HUES64 (cell line): ENCODE measurements around the gene EPS8L1.
A peak's percentile ranks its signal among the peaks of the same experiment; 100 is the strongest.

Source experiments
- H3K27ac ChIP-seq: 2 replicates; pipeline ENCODE4 v1.7.0; 2013; ENCODE audit warnings: low read depth, low read length, inconsistent platforms
- H3K27me3 ChIP-seq: 2 replicates; pipeline ENCODE4 v1.6.1; 2013; ENCODE audit warnings: mild to moderate bottlenecking, low read length; ENCODE audit not compliant: insufficient read depth
- H3K36me3 ChIP-seq: 2 replicates; pipeline ENCODE4 v1.6.1; 2013; ENCODE audit warnings: mild to moderate bottlenecking, low read length; ENCODE audit not compliant: insufficient read depth
- H3K4me1 ChIP-seq: 2 replicates; pipeline ENCODE4 v1.6.1; 2013; ENCODE audit warnings: mild to moderate bottlenecking, low read length, moderate library complexity; ENCODE audit not compliant: insufficient read depth
- H3K4me3 ChIP-seq: 2 replicates; pipeline ENCODE4 v1.5.1; 2013; ENCODE audit warnings: mild to moderate bottlenecking, low read length, moderate library complexity
- H3K9ac ChIP-seq: 2 replicates; pipeline ENCODE4 v1.6.1; 2013; ENCODE audit warnings: mild to moderate bottlenecking, low read depth, low read length
- H3K9me3 ChIP-seq: 2 replicates; pipeline ENCODE4 v1.6.1; 2013; ENCODE audit warnings: low read depth, low read length; ENCODE audit not compliant: insufficient read depth
- WGBS: fragments of 150-250, 120-280 bp; methylation state at CpG from one replicate; pipeline ENCODE4 v1.1.7; 2013; ENCODE audit warnings: missing lambda C conversion rate; 5-methylcytosine and 5-hydroxymethylcytosine counted together

Gene EPS8L1

DNA sequence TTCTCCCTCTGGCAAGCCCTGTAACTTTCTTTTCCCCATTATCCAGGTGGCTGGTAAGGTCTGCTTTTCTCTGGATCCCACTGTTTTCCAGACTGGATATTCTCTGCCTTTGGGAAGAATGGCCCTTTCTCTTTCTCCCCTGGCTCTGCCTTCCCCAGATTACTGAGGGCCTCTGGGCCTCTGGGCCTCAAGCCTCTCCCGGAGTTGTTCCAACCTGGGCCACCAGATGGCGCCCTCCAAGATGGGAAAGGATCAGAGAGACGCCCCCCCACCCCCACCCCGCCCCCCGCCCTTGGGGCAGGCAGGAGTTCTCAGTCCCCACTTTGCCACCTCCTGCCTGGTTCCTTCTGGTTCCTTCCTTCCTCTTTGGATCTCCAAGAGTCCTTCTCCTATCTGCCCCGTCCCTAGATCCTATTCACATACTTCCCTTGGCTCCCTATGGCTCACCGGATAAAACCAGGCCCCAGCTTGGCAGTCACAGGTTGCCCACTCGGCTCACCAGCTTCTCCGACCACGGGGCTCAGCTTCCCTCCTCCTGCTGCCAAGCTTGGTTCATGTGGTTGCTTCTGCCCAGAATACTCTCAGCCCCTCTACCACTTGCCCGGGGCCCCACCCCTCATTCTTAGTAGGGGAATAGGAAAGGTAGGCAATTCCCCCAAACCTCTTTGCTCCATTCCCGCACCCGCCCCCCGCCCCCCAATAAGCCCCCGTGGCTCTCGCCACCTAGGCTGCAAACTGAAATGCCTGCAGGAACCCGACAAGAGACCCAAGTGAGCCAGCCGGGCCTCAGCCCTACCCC is 13.1 kb downstream of the EPS8L1 start:
- no peak overlapping the region for H3K27ac ChIP-seq
- peaks cover 7% of the 10 kb centered on the region for H3K36me3 ChIP-seq
- peaks cover 18% of the 10 kb centered on the region for H3K4me1 ChIP-seq
- no peak overlapping the region; the same call in 1 of the 2 replicates for H3K9ac ChIP-seq
- H3K27me3 ChIP-seq: peaks cover 26% of the 10 kb centered on the region
- H3K4me3 ChIP-seq: 0 out of 2 replicates have a peak overlapping the region, but pooled peaks have one; percentile 18
- H3K9me3 ChIP-seq: no peaks in the 10 kb centered on the region
- 58% methylated on average over 12 of the region's 18 CpGs for WGBS

GRCh38 chr19:55089342-55089944 is 13.8 kb downstream of the EPS8L1 start:
- Histone ChIP-seq H3K27ac (no peak overlapping the region), H3K4me1 (peaks cover 21% of the 10 kb centered on the region), H3K27me3 (peaks cover 20% of the 10 kb centered on the region), H3K36me3 (peaks cover 7% of the 10 kb centered on the region), H3K9ac (no peak overlapping the region), H3K9me3 (no peaks in the 10 kb centered on the region), H3K4me3 (no peak overlapping the region)
- WGBS: 87% methylated on average over 3 of the region's 3 CpGs

- Histone ChIP-seq H3K9ac (no peak overlapping the region), H3K4me1 (peaks cover 26% of the 10 kb centered on the region), H3K4me3 (no peak overlapping the region), H3K27me3 (peaks cover 8% of the 10 kb centered on the region), H3K36me3 (peaks cover 13% of the 10 kb centered on the region), H3K9me3 (no peaks in the 10 kb centered on the region), H3K27ac (no peak overlapping the region)
- 93% methylated on average over 13 of the region's 13 CpGs for WGBS
These were observed 14.9 kb downstream of the EPS8L1 start for GRCh38 chr19:55090564-55090963.

DNA sequence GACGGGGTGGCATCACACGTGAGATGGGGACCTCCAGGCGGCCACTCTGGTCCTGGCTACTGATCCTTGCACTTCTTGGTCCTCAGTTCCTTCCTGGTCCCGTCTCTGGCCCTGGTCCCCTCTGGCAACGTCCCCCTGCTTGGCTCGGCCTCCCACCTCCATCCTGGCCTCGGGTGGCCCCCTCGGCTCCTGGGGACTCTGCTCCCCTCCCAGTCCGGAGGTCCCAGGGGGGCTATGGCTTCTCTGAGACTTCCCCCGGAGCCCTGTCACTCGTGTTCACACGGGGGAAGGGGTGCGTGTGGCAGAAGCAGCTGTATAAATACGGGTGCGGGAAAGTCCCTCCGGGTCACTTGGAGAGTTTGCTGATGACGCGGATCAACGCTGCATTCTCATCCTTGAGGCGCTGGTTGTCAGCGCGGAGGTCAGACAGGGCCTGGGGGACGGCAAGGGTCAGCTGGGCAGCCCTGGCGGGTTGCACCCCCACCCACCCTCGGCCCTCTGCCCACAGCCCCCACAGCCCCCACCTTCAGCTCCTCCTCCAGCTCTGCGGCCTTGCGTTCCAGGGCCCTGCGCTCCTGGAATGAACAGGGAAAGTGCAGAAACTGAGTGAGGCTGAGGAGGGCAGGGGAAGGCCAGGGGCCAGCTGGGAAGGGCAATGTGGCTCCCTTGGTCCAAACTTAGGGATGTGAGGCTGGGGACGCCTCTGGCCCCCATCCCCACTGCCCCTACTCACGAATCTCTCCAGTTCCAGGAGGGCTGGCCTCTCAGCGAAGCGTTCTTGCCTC is 15.6 kb downstream of the EPS8L1 start:
- Histone ChIP-seq H3K9me3 (no peaks in the 10 kb centered on the region), H3K4me3 (no peak overlapping the region), H3K9ac (no peak overlapping the region), H3K36me3 (peaks cover 13% of the 10 kb centered on the region), H3K27me3 (peaks cover under 1% of the 10 kb centered on the region; the same call in 1 of the 2 replicates), H3K4me1 (peaks cover 21% of the 10 kb centered on the region), H3K27ac (no peak overlapping the region)
- WGBS: 93% methylated on average over 31 of the region's 32 CpGs

GRCh38 chr19:55091955-55092354 is 16.3 kb downstream of the EPS8L1 start:
- Histone ChIP-seq H3K27me3 (no peaks in the 10 kb centered on the region; the same call in 1 of the 2 replicates), H3K27ac (no peak overlapping the region), H3K9me3 (no peaks in the 10 kb centered on the region), H3K4me3 (peak overlapping the region; percentile 51), H3K4me1 (peaks cover 21% of the 10 kb centered on the region), H3K9ac (no peak overlapping the region), H3K36me3 (peaks cover 13% of the 10 kb centered on the region)
- WGBS: 45% methylated on average over 27 of the region's 27 CpGs

DNA sequence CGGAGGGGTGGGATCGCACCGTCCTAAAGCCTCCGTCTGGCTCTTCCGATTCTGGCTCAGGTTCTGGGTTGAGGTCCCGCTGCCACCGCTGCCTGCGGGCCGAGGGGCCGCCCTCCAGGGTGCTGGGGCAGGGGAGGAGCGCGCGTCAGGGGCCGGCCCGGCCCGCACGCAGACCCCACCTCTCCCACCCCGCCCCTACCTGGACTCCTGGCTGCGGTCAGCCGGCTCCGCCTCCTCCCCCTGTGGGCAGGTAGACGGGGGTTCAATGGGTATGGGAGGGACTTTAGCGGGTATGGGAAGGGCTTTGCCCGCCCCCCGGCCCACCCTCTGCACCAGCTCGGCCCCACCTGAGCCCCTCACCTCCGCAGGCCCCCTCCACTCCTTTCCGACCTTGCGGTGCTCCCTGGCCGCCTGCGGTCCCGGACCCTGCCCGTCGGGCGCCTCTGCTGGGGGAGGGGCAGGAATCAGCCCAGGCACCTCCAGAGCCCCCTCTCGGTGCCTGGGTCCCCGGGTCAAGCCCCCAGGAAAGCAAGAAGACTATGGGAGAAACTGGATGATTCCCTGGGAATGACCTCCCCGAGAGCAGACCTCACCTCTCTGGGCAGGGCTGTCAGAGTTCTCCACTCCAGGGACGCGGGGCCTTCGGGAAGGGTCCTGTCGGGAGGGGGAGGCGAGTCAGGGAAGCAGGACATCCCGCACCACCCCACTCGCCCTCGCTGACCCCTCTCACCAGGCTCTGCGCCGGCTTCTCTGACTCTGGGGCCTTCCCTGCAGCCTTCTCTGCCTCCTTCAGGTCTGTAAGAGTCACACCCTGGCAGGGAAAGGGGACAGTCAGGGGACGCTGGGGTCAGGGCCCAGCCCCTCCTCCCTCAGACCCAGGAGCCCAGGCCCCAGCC is 17.0 kb downstream of the EPS8L1 start:
- no peaks in the 10 kb centered on the region for H3K9me3 ChIP-seq
- no peak overlapping the region for H3K27ac ChIP-seq
- WGBS: 63% methylated on average over 33 of the region's 49 CpGs
- peak overlapping the region; percentile 51 for H3K4me3 ChIP-seq
- H3K27me3 ChIP-seq: no peaks in the 10 kb centered on the region; the same call in 1 of the 2 replicates
- H3K36me3 ChIP-seq: peaks cover 13% of the 10 kb centered on the region
- no peak overlapping the region for H3K9ac ChIP-seq
- H3K4me1 ChIP-seq: peaks cover 17% of the 10 kb centered on the region

DNA sequence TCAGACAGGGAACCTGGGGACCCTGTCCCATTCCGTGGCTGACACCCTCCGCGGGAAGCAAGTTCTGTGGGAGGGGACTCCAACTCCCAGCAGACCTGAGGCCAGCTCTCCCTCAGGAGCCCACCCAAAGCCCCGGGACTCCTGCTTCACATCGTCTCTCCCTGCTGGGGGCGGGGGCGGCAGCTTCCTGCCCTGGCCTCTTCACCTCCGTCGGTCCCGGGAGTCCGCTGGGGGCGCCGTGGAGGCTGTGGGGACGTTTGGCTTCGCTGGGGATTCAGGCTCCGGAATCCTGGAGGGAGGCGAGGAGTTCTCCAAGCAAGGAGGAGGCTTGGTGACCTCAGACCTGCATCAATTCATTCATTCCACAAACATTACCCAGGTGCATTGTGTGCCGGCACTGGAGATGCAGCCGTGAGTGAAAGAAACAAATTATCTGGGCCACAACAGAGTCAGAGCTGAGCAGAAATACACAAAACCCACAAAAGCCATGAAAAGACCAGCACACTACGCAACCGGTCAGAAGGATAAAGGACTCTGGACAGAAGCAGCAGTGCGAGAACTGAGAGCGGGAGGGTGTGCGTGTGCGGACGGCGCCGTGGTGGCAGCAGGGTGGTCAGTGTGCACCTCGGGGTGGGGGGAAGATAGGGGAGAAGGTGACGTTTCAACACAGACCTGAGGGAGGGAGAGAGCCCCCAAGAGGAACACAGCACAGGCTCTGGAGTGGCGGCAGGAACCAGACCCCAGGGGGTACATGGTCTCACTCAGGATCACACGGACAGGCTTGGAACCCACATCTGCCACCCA is 19.0 kb downstream of the EPS8L1 start:
- Histone ChIP-seq H3K36me3 (peaks cover 13% of the 10 kb centered on the region), H3K4me3 (no peak overlapping the region), H3K9ac (no peak overlapping the region), H3K27ac (no peak overlapping the region), H3K27me3 (no peaks in the 10 kb centered on the region), H3K9me3 (no peaks in the 10 kb centered on the region), H3K4me1 (peaks cover 9% of the 10 kb centered on the region; the same call in 1 of the 2 replicates)
- WGBS: 83% methylated on average over 32 of the region's 32 CpGs

GRCh38 chr19:55095260-55096060 is 19.8 kb downstream of the EPS8L1 start:
- H3K9me3 ChIP-seq: no peaks in the 10 kb centered on the region
- no peaks in the 10 kb centered on the region for H3K27me3 ChIP-seq
- H3K36me3 ChIP-seq: peaks cover 12% of the 10 kb centered on the region
- peaks cover 9% of the 10 kb centered on the region; the same call in 1 of the 2 replicates for H3K4me1 ChIP-seq
- no peak overlapping the region for H3K4me3 ChIP-seq
- H3K27ac ChIP-seq: no peak overlapping the region; the same call in 1 of the 2 replicates
- no peak overlapping the region for H3K9ac ChIP-seq
- 88% methylated on average over 22 of the region's 23 CpGs for WGBS

- Histone ChIP-seq H3K9me3 (no peaks in the 10 kb centered on the region), H3K27me3 (no peaks in the 10 kb centered on the region), H3K36me3 (0 out of 2 replicates have a peak, but pooled peaks cover 6% of the 10 kb centered on the region), H3K4me3 (no peak overlapping the region), H3K27ac (no peak overlapping the region; the same call in 1 of the 2 replicates), H3K9ac (no peak overlapping the region), H3K4me1 (peaks cover 9% of the 10 kb centered on the region; the same call in 1 of the 2 replicates)
- 84% methylated on average over 22 of the region's 23 CpGs for WGBS
These were observed 20.5 kb downstream of the EPS8L1 start for GRCh38 chr19:55096061-55096701.
